Measurements from ENCODE around the gene OR8B8.

- TF ChIP-seq, protein P1, sequence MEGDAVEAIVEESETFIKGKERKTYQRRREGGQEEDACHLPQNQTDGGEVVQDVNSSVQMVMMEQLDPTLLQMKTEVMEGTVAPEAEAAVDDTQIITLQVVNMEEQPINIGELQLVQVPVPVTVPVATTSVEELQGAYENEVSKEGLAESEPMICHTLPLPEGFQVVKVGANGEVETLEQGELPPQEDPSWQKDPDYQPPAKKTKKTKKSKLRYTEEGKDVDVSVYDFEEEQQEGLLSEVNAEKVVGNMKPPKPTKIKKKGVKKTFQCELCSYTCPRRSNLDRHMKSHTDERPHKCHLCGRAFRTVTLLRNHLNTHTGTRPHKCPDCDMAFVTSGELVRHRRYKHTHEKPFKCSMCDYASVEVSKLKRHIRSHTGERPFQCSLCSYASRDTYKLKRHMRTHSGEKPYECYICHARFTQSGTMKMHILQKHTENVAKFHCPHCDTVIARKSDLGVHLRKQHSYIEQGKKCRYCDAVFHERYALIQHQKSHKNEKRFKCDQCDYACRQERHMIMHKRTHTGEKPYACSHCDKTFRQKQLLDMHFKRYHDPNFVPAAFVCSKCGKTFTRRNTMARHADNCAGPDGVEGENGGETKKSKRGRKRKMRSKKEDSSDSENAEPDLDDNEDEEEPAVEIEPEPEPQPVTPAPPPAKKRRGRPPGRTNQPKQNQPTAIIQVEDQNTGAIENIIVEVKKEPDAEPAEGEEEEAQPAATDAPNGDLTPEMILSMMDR (IDR thresholded peaks at IDR 0.05): no peak
- no peak for TF ChIP-seq POLR2A (IDR thresholded peaks at IDR 0.05)
Measured at GRCh38 chr11:124465368-124465767, 19.9 kb upstream of the OR8B8 start.

All from testis (tissue), 2 donors.